Neural progenitor cell (in vitro differentiated cells): Measurements from ENCODE around the gene OR7C1. TPM values are rescaled to one million over a fixed set of nuclear protein-coding genes. Genes with fewer than 3 reads are reported as not detected.

Experiments used
- DNase-seq: peaks from one replicate; pipeline ENCODE4 v3.0.0-alpha.2; 2016; ENCODE audit warnings: low spot score
- H2AFZ ChIP-seq: fragments of 200-600 bp; sonication (generic); replicated peaks from 2 replicates; pipeline ENCODE4 v1.6.1; 2016; ENCODE audit warnings: antibody characterized with exemption
- H3F3A ChIP-seq: fragments of 200-600 bp; sonication (generic); 2 replicates; pipeline ENCODE4 v1.6.1; 2016; ENCODE audit warnings: antibody characterized with exemption, low read depth
- H3K27ac ChIP-seq: fragments of 200-600 bp; sonication (generic); 2 replicates; pipeline ENCODE4 v1.5.1; 2016; ENCODE audit warnings: mild to moderate bottlenecking
- H3K27me3 ChIP-seq: fragments of 200-600 bp; sonication (generic); 2 replicates; pipeline ENCODE4 v1.6.1; 2016; ENCODE audit warnings: mild to moderate bottlenecking, moderate library complexity
- H3K36me3 ChIP-seq: fragments of 200-600 bp; sonication (generic); 2 replicates; pipeline ENCODE4 v1.5.1; 2016
- H3K4me1 ChIP-seq: fragments of 200-600 bp; sonication (generic); 2 replicates; pipeline ENCODE4 v1.6.1; 2016; ENCODE audit warnings: mixed run types
- H3K4me2 ChIP-seq: fragments of 200-600 bp; sonication (generic); 2 replicates; pipeline ENCODE4 v1.6.1; 2016
- H3K4me3 ChIP-seq: fragments of 200-600 bp; sonication (generic); 2 replicates; pipeline ENCODE4 v1.5.1; 2016
- H3K79me2 ChIP-seq: fragments of 200-600 bp; sonication (generic); 2 replicates; pipeline ENCODE4 v1.6.1; 2016; ENCODE audit warnings: low read depth
- H3K9ac ChIP-seq: fragments of 200-600 bp; sonication (generic); 2 replicates; pipeline ENCODE4 v1.6.1; 2016
- H3K9me3 ChIP-seq: fragments of 200-600 bp; sonication (generic); 2 replicates; pipeline ENCODE4 v1.5.1; 2016; ENCODE audit warnings: low read depth
- H4K20me1 ChIP-seq: fragments of 200-600 bp; sonication (generic); 2 replicates; pipeline ENCODE4 v1.6.1; 2016; ENCODE audit warnings: low read depth
- H3K27ac Mint-ChIP-seq: 3 replicates; pipeline ENCODE4 v1.8.0; 2021; ENCODE audit warnings: mixed read lengths
- H3K27me3 Mint-ChIP-seq: 2 replicates; pipeline ENCODE4 v1.8.0; 2022; ENCODE audit warnings: low read depth, mild to moderate bottlenecking, inconsistent platforms, moderate library complexity, mixed read lengths; ENCODE audit not compliant: insufficient read depth
- H3K36me3 Mint-ChIP-seq: 3 replicates; pipeline ENCODE4 v1.8.0; 2021; ENCODE audit warnings: mixed read lengths
- H3K4me1 Mint-ChIP-seq: 3 replicates; pipeline ENCODE4 v1.8.0; 2021; ENCODE audit warnings: mixed read lengths
- H3K4me3 Mint-ChIP-seq: 3 replicates; pipeline ENCODE4 v1.8.0; 2021; ENCODE audit warnings: mild to moderate bottlenecking, moderate library complexity, mixed read lengths
- H3K9me3 Mint-ChIP-seq: 3 replicates; pipeline ENCODE4 v1.8.0; 2020; ENCODE audit warnings: mixed read lengths
- EZH2 ChIP-seq: fragments of 200-600 bp; sonication (generic); IDR thresholded peaks from 2 replicates; pipeline ENCODE4 v1.6.1; 2017; ENCODE audit warnings: antibody characterized with exemption, mild to moderate bottlenecking, moderate library complexity
- EZH2phosphoT487 ChIP-seq: fragments of 200-600 bp; sonication (generic); IDR thresholded peaks from 2 replicates; pipeline ENCODE4 v1.6.1; 2017; ENCODE audit warnings: antibody characterized with exemption
- total RNA-seq: library from RNA; depleted of rRNA; stranded (reverse); fragments of >200 nt; gene quantifications from 2 replicates; pipeline ENCODE4 v1.2.3, GENCODE V29; 2015; ENCODE audit warnings: low replicate concordance
- TF ChIP-seq, protein P1 (sequence below): fragments of 200-600 bp; sonication (generic); IDR thresholded peaks from 2 replicates; pipeline ENCODE4 v1.5.1; 2017; ENCODE audit warnings: antibody characterized with exemption, mild to moderate bottlenecking

OR7C1 gene
- total RNA-seq, 1 donor from 2014 or later: not detected

DNA sequence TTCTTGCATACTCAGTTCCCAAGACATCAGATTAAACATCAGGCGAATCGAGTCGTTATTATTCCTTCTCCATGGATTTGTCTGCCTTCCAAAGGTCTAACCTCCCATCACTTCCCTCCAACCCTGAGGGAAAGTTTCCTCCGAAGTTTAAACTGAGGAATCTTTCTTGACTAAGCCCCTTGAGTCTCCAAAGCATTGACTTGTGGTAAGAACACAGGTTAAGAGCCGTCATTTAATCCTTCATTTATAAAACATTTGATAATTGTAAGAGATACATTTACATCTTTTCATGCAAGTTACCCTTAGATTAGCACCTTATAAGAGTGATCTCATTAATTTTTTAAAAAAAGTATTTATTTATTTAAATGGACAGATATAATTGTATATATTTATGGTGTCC is 13.8 kb upstream of the OR7C1 start, which contains the start of gene OR7A10:
Gene OR7A10, minus strand, starts transcription at position 101 of the 400 bp plus-strand sequence. CDS start 7,045 bp downstream, outside the sequence.
- H3K36me3 ChIP-seq: no peaks in the 10 kb centered on the region
- Mint-ChIP-seq H3K9me3 (no peaks in the 10 kb centered on the region), H3K4me1 (no peaks in the 10 kb centered on the region), H3K27ac (no peak within 1 kb of the TSS), H3K36me3 (no peaks in the 10 kb centered on the region), H3K4me3 (no peak within 1 kb of the TSS), H3K27me3 (no peaks in the 10 kb centered on the region)
- H2AFZ ChIP-seq: no peak within 1 kb of the TSS
- TF ChIP-seq EZH2phosphoT487 (no peak), EZH2 (no peak)
- TF ChIP-seq, protein P1, sequence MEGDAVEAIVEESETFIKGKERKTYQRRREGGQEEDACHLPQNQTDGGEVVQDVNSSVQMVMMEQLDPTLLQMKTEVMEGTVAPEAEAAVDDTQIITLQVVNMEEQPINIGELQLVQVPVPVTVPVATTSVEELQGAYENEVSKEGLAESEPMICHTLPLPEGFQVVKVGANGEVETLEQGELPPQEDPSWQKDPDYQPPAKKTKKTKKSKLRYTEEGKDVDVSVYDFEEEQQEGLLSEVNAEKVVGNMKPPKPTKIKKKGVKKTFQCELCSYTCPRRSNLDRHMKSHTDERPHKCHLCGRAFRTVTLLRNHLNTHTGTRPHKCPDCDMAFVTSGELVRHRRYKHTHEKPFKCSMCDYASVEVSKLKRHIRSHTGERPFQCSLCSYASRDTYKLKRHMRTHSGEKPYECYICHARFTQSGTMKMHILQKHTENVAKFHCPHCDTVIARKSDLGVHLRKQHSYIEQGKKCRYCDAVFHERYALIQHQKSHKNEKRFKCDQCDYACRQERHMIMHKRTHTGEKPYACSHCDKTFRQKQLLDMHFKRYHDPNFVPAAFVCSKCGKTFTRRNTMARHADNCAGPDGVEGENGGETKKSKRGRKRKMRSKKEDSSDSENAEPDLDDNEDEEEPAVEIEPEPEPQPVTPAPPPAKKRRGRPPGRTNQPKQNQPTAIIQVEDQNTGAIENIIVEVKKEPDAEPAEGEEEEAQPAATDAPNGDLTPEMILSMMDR: no peak
- no peaks in the 10 kb centered on the region for H3K79me2 ChIP-seq
- H4K20me1 ChIP-seq: no peaks in the 10 kb centered on the region
- H3K27me3 ChIP-seq: no peaks in the 10 kb centered on the region
- peaks cover 15% of the 10 kb centered on the region for H3K9me3 ChIP-seq
- H3K4me1 ChIP-seq: no peaks in the 10 kb centered on the region
- H3K27ac ChIP-seq: no peak within 1 kb of the TSS
- no peak within 1 kb of the TSS for H3K9ac ChIP-seq
- no peaks in the 10 kb centered on the region for H3F3A ChIP-seq
- no peak within 1 kb of the TSS for H3K4me3 ChIP-seq
- no peak within 1 kb of the TSS for H3K4me2 ChIP-seq
- no peak for DNase-seq

DNA sequence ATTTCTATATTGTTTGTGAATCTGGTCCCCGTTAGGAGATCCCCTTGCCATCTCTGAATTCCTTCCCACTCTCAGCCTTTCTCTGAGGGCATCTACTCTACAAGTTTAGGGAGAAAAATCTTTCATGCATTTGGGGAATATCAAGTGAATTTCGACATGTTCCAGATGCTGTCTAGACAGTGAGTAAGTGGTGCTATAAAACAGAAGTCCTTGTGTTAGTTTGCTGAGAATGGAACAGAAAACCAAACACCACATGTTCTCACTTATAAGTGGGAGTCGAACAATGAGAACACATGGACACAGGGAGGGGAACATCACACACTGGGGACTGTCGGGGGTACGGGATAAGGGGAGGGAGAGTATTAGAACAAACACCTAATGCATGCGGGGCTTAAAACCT is 8.6 kb upstream of the OR7C1 start:
- no peaks in the 10 kb centered on the region for H3K79me2 ChIP-seq
- no peak overlapping the region for H3K27ac Mint-ChIP-seq
- no peaks in the 10 kb centered on the region for H4K20me1 ChIP-seq
- H3K27me3 Mint-ChIP-seq: peaks cover 2% of the 10 kb centered on the region
- no peaks in the 10 kb centered on the region for H3K9me3 Mint-ChIP-seq
- no peaks in the 10 kb centered on the region for H3F3A ChIP-seq
- no peak overlapping the region for H3K4me3 ChIP-seq
- no peak for DNase-seq
- no peaks in the 10 kb centered on the region for H3K27me3 ChIP-seq
- H3K4me2 ChIP-seq: no peak overlapping the region
- peaks cover 7% of the 10 kb centered on the region for H3K9me3 ChIP-seq
- no peaks in the 10 kb centered on the region for H3K36me3 ChIP-seq
- H3K4me3 Mint-ChIP-seq: no peak overlapping the region
- no peaks in the 10 kb centered on the region for H3K4me1 Mint-ChIP-seq
- TF ChIP-seq EZH2: no peak
- TF ChIP-seq, protein P1: no peak
- TF ChIP-seq EZH2phosphoT487: no peak
- H2AFZ ChIP-seq: no peak overlapping the region
- H3K36me3 Mint-ChIP-seq: no peaks in the 10 kb centered on the region
- no peak overlapping the region for H3K9ac ChIP-seq
- H3K27ac ChIP-seq: no peak overlapping the region
- no peaks in the 10 kb centered on the region for H3K4me1 ChIP-seq

DNA sequence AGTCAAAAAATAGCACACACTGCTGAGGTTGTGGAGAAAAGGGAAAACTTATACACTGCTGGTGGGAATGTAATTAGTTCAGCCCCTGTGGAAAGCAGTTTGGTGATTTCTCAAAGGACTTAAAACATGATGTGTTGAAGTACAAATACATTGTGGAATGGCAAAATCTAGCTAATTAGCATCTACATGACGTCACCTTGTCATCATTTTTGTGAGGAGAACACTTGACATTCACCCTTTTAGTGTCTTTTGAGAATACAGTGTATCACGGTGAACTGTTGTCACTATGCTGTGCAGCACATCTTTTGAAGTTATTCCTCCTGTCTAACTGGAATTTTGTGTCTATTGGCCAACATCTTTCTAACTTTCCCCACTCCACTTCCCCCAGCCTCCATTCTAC is 8.2 kb upstream of the OR7C1 start:
- Mint-ChIP-seq H3K36me3 (no peaks in the 10 kb centered on the region), H3K27ac (no peak overlapping the region), H3K27me3 (peaks cover 2% of the 10 kb centered on the region), H3K4me1 (no peaks in the 10 kb centered on the region), H3K9me3 (no peaks in the 10 kb centered on the region), H3K4me3 (no peak overlapping the region)
- no peak overlapping the region for H3K27ac ChIP-seq
- H3K4me2 ChIP-seq: no peak overlapping the region
- H3K4me3 ChIP-seq: no peak overlapping the region
- no peak for DNase-seq
- no peaks in the 10 kb centered on the region for H3F3A ChIP-seq
- no peaks in the 10 kb centered on the region for H4K20me1 ChIP-seq
- no peak overlapping the region for H3K9ac ChIP-seq
- H3K27me3 ChIP-seq: no peaks in the 10 kb centered on the region
- H2AFZ ChIP-seq: no peak overlapping the region
- no peaks in the 10 kb centered on the region for H3K4me1 ChIP-seq
- no peaks in the 10 kb centered on the region for H3K79me2 ChIP-seq
- TF ChIP-seq EZH2 (no peak), EZH2phosphoT487 (no peak)
- TF ChIP-seq, protein P1: no peak
- H3K36me3 ChIP-seq: no peaks in the 10 kb centered on the region
- H3K9me3 ChIP-seq: peaks cover 7% of the 10 kb centered on the region
